Measurements from ENCODE around the gene ABI1.

The ABI1 gene

DNA sequence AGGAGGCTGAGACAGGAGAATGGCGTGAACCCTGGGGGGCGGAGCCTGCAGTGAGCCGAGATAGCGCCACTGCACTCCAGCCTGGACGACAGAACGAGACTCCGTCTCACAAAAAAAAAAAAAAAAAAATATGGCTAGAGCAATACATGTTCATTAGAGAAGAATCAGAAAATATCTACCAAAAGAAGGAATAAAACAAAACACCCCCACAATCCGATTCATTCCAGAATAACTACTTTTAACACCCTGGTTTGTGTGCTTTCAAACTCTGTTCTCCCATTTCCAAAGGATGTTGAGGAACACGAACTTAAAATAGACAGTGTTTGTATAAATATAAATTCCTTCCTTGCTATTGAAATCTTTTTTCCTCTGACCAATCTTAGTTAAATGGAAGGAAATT, 156.8 kb downstream of the ABI1 start:
- DNase-seq: no peak

DNA sequence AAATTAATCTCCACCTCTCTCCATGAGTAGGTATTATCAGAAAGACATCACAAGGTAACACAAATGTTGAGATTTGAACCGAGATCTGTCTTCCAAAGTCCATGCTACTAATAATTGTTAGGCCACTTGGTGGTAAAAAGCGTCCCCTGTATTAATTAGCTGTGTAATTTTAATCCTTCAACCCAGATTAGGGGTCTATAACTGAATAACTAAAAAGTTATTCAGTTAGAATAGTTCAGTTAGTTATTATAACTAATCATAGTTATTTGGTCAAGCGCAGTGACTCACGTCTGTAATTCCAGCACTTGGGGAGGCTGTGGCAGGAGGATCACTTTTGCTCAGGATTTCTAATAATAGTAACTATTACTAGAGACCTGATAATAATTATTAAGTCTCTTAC, 157.7 kb downstream of the ABI1 start:
- DNase-seq: no peak

DNA sequence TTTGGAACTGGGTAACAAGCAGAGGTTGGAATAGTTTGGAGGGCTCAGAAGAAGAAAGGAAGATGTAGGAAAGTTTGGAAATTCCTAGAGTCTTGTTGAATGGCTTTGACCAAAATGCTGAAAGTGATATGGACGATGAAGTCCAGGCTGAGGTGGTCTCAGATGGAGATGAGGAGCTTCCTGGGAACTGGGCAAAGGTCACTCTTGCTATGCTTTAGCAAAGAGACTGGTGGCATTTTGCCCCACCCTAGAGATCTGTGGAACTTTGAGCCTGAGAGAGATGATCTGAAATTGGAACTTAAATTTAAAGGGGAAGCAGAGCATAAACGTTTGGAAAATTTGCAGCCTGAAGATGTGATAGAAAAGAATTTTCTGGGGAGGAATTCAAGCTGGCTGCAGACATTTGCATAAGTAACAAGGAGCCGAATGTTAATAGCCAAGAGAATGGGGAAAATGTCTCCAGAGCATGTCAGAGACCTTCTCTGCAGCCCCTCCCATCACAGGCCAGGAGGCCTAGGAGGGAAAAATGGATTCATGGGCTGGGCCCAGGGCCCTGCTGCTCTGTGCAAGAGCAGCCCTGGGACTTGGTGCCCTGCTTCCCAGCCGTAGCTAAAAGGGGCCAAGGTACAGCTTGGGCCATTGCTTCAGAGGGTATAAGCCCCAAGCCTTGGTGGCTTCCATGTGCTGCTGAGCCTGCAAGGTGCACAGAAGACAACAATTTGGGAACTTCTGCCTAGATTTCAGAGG, 159.7 kb downstream of the ABI1 start:
- DNase-seq: no peak

DNA sequence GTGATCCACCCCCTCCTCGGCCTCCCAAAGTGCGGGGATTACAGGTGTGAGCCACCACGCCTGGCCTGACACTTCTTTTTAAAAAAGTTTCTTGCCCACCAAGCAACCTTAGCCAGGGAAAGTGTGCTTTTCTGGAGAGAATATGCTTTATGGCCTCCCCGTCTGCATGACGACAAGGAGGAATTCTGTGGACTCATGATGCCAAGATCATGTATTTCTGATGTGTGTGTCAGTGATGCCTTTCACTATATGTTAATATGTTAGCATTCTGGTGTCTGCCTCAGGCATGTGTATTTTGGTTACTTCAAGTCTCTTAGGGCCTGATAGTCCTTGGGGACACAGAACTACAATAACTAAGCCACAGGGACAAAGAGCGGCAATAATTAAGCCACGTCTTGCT, 161.1 kb downstream of the ABI1 start:
- DNase-seq: no peak

DNA sequence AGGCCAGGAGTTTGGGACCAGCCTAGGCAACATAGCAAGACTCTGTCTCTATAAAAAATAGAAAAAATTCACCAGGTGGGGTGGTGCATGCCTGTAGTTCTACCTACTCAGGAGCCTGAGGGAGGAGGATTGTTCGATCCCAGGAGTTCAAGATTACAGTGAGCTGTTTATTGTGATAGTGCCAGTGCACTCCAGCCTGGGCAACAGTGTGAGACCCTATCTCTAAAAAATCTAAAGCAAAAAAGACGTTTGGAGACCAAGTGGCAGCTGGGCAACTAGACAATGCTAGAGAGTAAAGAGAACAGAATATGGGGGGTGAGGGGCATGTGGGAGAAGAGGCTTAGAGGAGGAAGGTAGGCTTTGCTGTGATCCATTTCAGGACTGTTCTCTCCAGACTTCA, 161.8 kb downstream of the ABI1 start:
- no peak for DNase-seq

DNA sequence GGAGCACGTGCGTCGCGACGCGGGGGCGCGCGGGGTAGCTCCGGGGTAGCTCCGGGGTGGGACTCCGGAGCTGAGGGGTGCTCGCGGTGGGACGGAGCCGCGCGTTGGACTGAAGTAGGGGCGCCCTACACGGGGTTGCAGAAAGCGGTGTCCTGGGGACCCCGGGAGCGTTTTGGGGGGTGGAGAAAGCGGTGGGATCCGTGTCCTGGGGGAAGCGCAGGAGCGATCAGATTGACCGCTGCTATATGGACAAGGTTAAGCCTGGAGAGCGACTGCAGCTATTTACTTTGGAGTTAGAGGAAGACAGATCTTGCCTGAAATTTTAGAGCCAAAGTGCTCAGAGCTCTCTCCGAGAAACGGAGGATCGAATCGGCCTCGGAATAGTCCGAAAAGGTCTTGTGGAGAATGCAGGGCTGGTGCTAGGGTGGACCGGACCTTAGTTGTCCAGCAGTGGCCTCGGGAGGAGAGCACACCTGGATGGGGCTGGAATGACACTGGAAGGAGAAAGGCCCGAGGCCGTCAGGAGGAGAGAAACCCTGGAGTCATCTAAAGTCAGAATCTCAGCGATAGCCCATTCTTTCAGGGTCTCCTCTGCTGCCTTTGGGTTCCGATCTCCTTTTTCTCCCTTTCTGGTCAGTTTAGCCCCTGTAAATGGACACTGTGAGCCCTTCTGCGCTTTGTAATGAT, 162.7 kb downstream of the ABI1 start:
- DNase-seq: no peak

DNA sequence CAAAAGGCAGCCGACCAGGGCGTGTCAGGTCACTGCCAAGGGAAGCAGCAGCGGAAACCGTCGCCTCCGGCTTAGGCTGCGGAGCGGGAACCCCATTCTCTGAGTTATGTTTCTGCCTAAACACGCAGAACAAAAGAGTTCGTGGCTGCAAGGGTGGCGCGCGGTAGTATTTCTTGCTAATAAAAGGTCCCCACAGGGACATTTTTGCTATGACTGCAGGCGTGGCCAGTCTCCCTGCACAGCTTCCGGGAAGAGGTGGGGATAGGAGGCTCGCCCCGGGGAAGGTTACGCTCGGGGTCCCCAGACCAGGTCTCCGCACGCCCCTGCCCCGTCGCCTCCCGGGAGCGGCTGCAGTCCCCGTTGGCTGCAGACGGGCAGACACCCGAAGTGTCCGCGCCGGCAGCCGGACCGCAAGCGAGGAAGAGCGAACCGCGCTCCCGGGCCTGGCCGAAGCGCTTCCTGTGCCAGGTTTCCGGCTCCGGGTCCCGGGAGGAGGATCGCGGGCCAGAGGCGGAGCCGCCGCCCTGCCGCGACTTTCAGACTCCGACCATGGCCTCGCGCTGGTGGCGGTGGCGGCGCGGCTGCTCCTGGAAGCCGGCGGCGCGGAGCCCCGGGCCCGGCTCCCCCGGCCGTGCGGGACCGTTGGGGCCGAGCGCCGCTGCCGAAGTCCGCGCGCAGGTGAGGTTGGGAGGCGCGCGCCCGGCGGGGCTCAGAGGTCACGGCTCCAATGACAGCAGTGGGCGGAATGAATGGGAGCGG, 163.4 kb downstream of the ABI1 start, which contains the start of gene PDSS1:
Gene PDSS1 (plus strand): TSS at position 539 of the 759 bp plus-strand sequence. CDS start 11 bp downstream, at position 550.
- DNase-seq: peak; percentile 42

DNA sequence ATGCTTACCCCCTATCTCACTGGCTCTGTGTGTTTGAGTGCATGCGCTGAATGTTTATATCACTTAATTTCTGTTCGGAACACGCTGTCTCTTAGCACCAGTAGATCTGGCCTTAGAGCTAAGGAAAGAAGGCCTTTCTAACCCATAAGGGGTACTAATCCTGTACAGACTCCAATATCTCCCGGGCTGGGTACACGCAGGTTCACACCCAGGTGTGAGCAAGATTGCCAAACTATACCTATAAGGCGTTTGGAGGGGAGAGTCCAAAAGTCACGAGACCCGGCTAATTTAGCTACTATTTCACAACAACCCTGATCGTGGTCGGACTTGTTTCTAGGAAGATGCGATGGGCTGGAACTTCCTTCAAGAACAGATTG, 164.0 kb downstream of the ABI1 start:
- DNase-seq: no peak

All from NCI-H510A (cell line).